GM12878 (cell line): ENCODE results near the gene OR1N1. TPM values are rescaled to one million over a fixed set of nuclear protein-coding genes. Genes with fewer than 3 reads are reported as not detected.

Experiments
- ATAC-seq: fragments of 200-7000 bp; cut with Tn5 transposase; 3 replicates; pipeline ENCODE4 v1.9.1; 2020; ENCODE audit warnings: mild to moderate bottlenecking, moderate library complexity
- BruUV-seq: library from RNA; stranded (reverse); fragments of 400-500 nt; replicated peaks from 2 replicates; lab custom pipeline; 2021; lab: Mats Ljungman, UMichigan
- CTCF ChIA-PET: fragments of 300-600 bp; sonication (Branson Sonifier 250); formaldehyde crosslinking; extraction: SDS; loops from one replicate; lab custom pipeline; 2021; ENCODE audit warnings: inconsistent platforms; lab: Yijun Ruan, JAX
- POLR2A ChIA-PET: fragments of 350-600 bp; formaldehyde crosslinking; extraction: SDS; loops from one replicate; lab custom pipeline; 2021; ENCODE audit warnings: inconsistent platforms; lab: Charles Lee
- RAD21 ChIA-PET: fragments of 300-600 bp; sonication (Branson Sonifier 250); formaldehyde crosslinking; loops from one replicate; lab custom pipeline; 2023; ENCODE audit warnings: antibody characterized with exemption; ENCODE audit not compliant: unreplicated experiment; lab: Charles Lee
- SMC1A ChIA-PET: fragments of 300-600 bp; sonication (Branson Sonifier 250); formaldehyde crosslinking; loops from one replicate; lab custom pipeline; 2023; ENCODE audit not compliant: unreplicated experiment, uncharacterized antibody; lab: Charles Lee
- DNase-seq: peaks from one replicate; pipeline ENCODE4 v3.0.0-alpha.2; 2011; ENCODE audit warnings: low read depth, low spot score
- FAIRE-seq: peaks from 3 replicates; lab custom pipeline; 2011; peaks lifted over from hg19 to GRCh38; lab: Jason Lieb, UNC
- H2AFZ ChIP-seq: 2 replicates; pipeline ENCODE4 v1.6.0; 2011; ENCODE audit warnings: low read depth, low read length, control low read depth; ENCODE audit not compliant: control insufficient read depth
- H3K27ac ChIP-seq: 2 replicates; pipeline ENCODE4 v1.5.1; 2011; ENCODE audit warnings: control low read depth; ENCODE audit not compliant: control insufficient read depth, insufficient read depth
- H3K27me3 ChIP-seq, 2 experiments: replicated peaks in 1 of 2; 2 replicates each; pipeline versions ENCODE4 v1.6.0 to v1.6.1; 2011; ENCODE audit warnings: low read length in 1 of 2; ENCODE audit not compliant: control insufficient read depth in 2 of 2, insufficient read depth in 2 of 2
- H3K36me3 ChIP-seq, 2 experiments: 2 replicates each; pipeline ENCODE4 v1.5.1; 2011; ENCODE audit warnings: low read length in 1 of 2; ENCODE audit not compliant: control insufficient read depth in 2 of 2, insufficient read depth in 2 of 2
- H3K4me1 ChIP-seq: 2 replicates; pipeline ENCODE4 v1.6.1; 2011; ENCODE audit warnings: mild to moderate bottlenecking, low read length, moderate library complexity, mixed read lengths; ENCODE audit not compliant: control insufficient read depth, insufficient read depth
- H3K4me2 ChIP-seq: 2 replicates; pipeline ENCODE4 v1.6.0; 2011; ENCODE audit warnings: control low read depth; ENCODE audit not compliant: control insufficient read depth, insufficient read depth
- H3K4me3 ChIP-seq: fragments of 200-600 bp; sonication (generic); 2 replicates; pipeline ENCODE4 v1.5.1; 2016
- H3K79me2 ChIP-seq: 2 replicates; pipeline ENCODE4 v1.6.0; 2011; ENCODE audit warnings: low read length; ENCODE audit not compliant: control insufficient read depth, insufficient read depth
- H3K9ac ChIP-seq: 2 replicates; pipeline ENCODE4 v1.8.0; 2011; ENCODE audit warnings: low read length, control low read depth, mixed read lengths; ENCODE audit not compliant: control insufficient read depth, insufficient read depth
- H3K9me3 ChIP-seq: replicated peaks from 3 replicates; pipeline ENCODE4 v1.5.1; 2011; ENCODE audit warnings: mild to moderate bottlenecking, low read length; ENCODE audit not compliant: control insufficient read depth, insufficient read depth
- H4K20me1 ChIP-seq: 2 replicates; pipeline ENCODE4 v1.6.0; 2011; ENCODE audit not compliant: control insufficient read depth, insufficient read depth
- ATF3 ChIP-seq: IDR thresholded peaks from 2 replicates; pipeline ENCODE4 v1.6.1; 2011; ENCODE audit warnings: low read depth, mild to moderate bottlenecking, low read length, moderate library complexity, borderline replicate concordance; ENCODE audit errors: extremely low read depth
- BHLHE40 ChIP-seq, 2 experiments: fragments of 450-650 bp in 1 of 2; IDR thresholded peaks; 2 replicates each; pipeline ENCODE4 v1.6.1; 2011 to 2017; ENCODE audit warnings: low read depth in 2 of 2, borderline replicate concordance in 1 of 2, improper control_type of control experiment in 1 of 2, low read length in 1 of 2, mild to moderate bottlenecking in 1 of 2
- CBX3 ChIP-seq: fragments of 200-600 bp; sonication (generic); IDR thresholded peaks from 2 replicates; pipeline ENCODE4 v1.6.1; 2016; ENCODE audit warnings: low read depth, borderline replicate concordance
- CHD4 ChIP-seq: fragments of 200-600 bp; sonication (generic); IDR thresholded peaks from 2 replicates; pipeline ENCODE4 v1.6.1; 2016; ENCODE audit warnings: mild to moderate bottlenecking
- EP300 ChIP-seq, 2 experiments: fragments of 150-350 bp in 1 of 2; IDR thresholded peaks; 2 replicates each; pipeline ENCODE4 v1.6.1; 2011 to 2012; ENCODE audit warnings: low read depth in 2 of 2, low read length in 2 of 2, borderline replicate concordance in 1 of 2, improper control_type of control experiment in 1 of 2, inconsistent platforms in 1 of 2; ENCODE audit not compliant: control insufficient read depth in 1 of 2
- FOXM1 ChIP-seq: IDR thresholded peaks from 2 replicates; pipeline ENCODE4 v1.6.1; 2012; ENCODE audit warnings: low read depth, mild to moderate bottlenecking, inconsistent platforms, low read length, moderate library complexity
- HCFC1 ChIP-seq: fragments of 150-350 bp; IDR thresholded peaks from 2 replicates; pipeline ENCODE4 v1.6.1; 2014; ENCODE audit warnings: low read length
- JUNB ChIP-seq: IDR thresholded peaks from 2 replicates; pipeline ENCODE4 v1.6.1; 2016; ENCODE audit warnings: antibody characterized with exemption, mild to moderate bottlenecking
- LARP7 ChIP-seq: fragments of 450-650 bp; IDR thresholded peaks from 2 replicates; pipeline ENCODE4 v1.6.1; 2017; ENCODE audit warnings: mild to moderate bottlenecking
- MXI1 ChIP-seq: fragments of 150-350 bp; IDR thresholded peaks from 2 replicates; pipeline ENCODE4 v1.6.1; 2011; ENCODE audit warnings: low read depth, mild to moderate bottlenecking, inconsistent platforms, low read length, improper control_type of control experiment
- RAD51 ChIP-seq: fragments of 450-650 bp; IDR thresholded peaks from 2 replicates; pipeline ENCODE4 v1.6.1; 2016; ENCODE audit warnings: moderate library complexity, mild to moderate bottlenecking, inconsistent platforms
- RUNX3 ChIP-seq: IDR thresholded peaks from 2 replicates; pipeline ENCODE4 v1.6.1; 2012; ENCODE audit warnings: low read length, inconsistent platforms
- SIX5 ChIP-seq: IDR thresholded peaks from 2 replicates; pipeline ENCODE4 v1.6.1; 2011; ENCODE audit warnings: mild to moderate bottlenecking, low read depth, low read length, moderate library complexity; ENCODE audit not compliant: severe bottlenecking
- SREBF1 ChIP-seq: IDR thresholded peaks from 2 replicates; pipeline ENCODE4 v1.6.1; 2012; ENCODE audit warnings: mild to moderate bottlenecking, low read length
- STAT1 ChIP-seq: fragments of 450-650 bp; conservative IDR thresholded peaks from 2 replicates; pipeline ENCODE4 v1.6.1; 2014; ENCODE audit warnings: antibody characterized with exemption, mild to moderate bottlenecking
- ZBTB40 ChIP-seq: fragments of 450-650 bp; IDR thresholded peaks from 2 replicates; pipeline ENCODE4 v1.6.1; 2016; ENCODE audit warnings: mild to moderate bottlenecking, moderate library complexity, borderline replicate concordance
- ZNF217 ChIP-seq: fragments of 450-650 bp; IDR thresholded peaks from 2 replicates; pipeline ENCODE4 v1.6.1; 2017; ENCODE audit warnings: antibody characterized with exemption, mild to moderate bottlenecking
- ZNF384 ChIP-seq: IDR thresholded peaks from 2 replicates; pipeline ENCODE4 v1.6.1; 2012; ENCODE audit warnings: low read depth, mild to moderate bottlenecking, low read length, improper control_type of control experiment, borderline replicate concordance
- WGBS: methylation state at CpG from one replicate; pipeline ENCODE4 v1.1.6; 2016; ENCODE audit warnings: low lambda C conversion rate; ENCODE audit not compliant: insufficient replicate concordance, insufficient coverage; ENCODE audit errors: missing lambda C conversion rate; 5-methylcytosine and 5-hydroxymethylcytosine counted together
- in situ Hi-C: fragments of 300-500 bp; cut with MboI; formaldehyde crosslinking; loops from 9 replicates; pipeline ENCODE4 v1.14.3; 2018; ENCODE audit warnings: mixed read lengths
- intact Hi-C: fragments of 100-400 bp; cut with micrococcal nuclease; formaldehyde crosslinking; loops from one replicate; pipeline ENCODE4 v1.14.2; 2022; ENCODE audit not compliant: unreplicated experiment
- polyA plus RNA-seq, 11 experiments: library from polyadenylated mRNA; depleted of rRNA in 4 of 11; unstranded in 6 of 11; stranded (reverse) in 5 of 11; fragments of >200 nt; fragmentation: Nextera tagmentation in 4 of 11; fragmentation: Illumina TruSeq in 1 of 11; extraction: Ambion mirVana in 4 of 11; extraction: Trizol in 1 of 11; gene quantifications; 1 replicate in 1 of 11; 2 replicates in 10 of 11; pipeline versions ENCODE4 v1.2.1 to v1.2.3, GENCODE V29; 2011 to 2016; ENCODE audit warnings: inconsistent platforms in 2 of 11, missing spikeins in 2 of 11, low read depth in 1 of 11
- total RNA-seq, 4 experiments: library from RNA; depleted of rRNA in 3 of 4; stranded (reverse); fragments of >200 nt in 3 of 4; fragmentation: Illumina TruSeq in 1 of 4; extraction: Trizol in 1 of 4; gene quantifications; 2 replicates each; pipeline versions ENCODE4 v1.2.1 to v1.2.3, GENCODE V29; 2013 to 2021

Gene OR1N1
- total and polyA plus RNA-seq, 10 of the 15 experiments (the other 5 are each of a cell fraction or from before 2014, with no cell fraction given), result not detected

GRCh38 chr9:122519376-122519775 lies 7.7 kb downstream of the OR1N1 start:
- Histone ChIP-seq H2AFZ (no peak overlapping the region), H4K20me1 (no peaks in the 10 kb centered on the region), H3K79me2 (no peaks in the 10 kb centered on the region), H3K4me3 (no peak overlapping the region), H3K4me1 (no peaks in the 10 kb centered on the region), H3K27ac (no peak overlapping the region)
- 77% methylated on average over 3 of the region's 3 CpGs for WGBS
- in situ Hi-C loops, result no loop called here
- FAIRE-seq, result no peak
- intact Hi-C loops, result no loop called here
- RAD21 ChIA-PET, result no interaction called here
- BruUV-seq, result no TSS peak
- no peak for DNase-seq
- SMC1A ChIA-PET, result interaction anchor here (2.0 kb wide), 1 partner anchor 21 kb away, joined by 5 read pairs; no protein-coding TSS in a partner anchor
- no peak for ATAC-seq
- TF ChIP-seq EP300 (IDR thresholded peaks at IDR 0.05; ENCODE audit: borderline replicate concordance in 1 of 2, control insufficient read depth in 1 of 2, low read depth in 2 of 2, low read length in 2 of 2) (no peak), ZBTB40 (no peak), ATF3 (no peak), ZNF217 (no peak), BHLHE40 (IDR thresholded peaks at IDR 0.05; ENCODE audit: borderline replicate concordance in 1 of 2, low read depth in 2 of 2, low read length in 1 of 2) (no peak), CBX3 (no peak), HCFC1 (no peak), ZNF384 (no peak), MXI1 (no peak), RAD51 (no peak), CHD4 (no peak), SREBF1 (no peak), LARP7 (no peak), JUNB (no peak), RUNX3 (no peak), STAT1 (no peak), FOXM1 (no peak), SIX5 (no peak)
- TF ChIP-seq, all 136 proteins: peak for 0
- no peaks in the 10 kb centered on the region for H3K36me3 ChIP-seq
- ChIA-PET CTCF (no interaction called here), POLR2A (no interaction called here)
- H3K9ac ChIP-seq, result no peak overlapping the region
- H3K27me3 ChIP-seq, result no peaks in the 10 kb centered on the region
- H3K9me3 ChIP-seq, result no peaks in the 10 kb centered on the region
- H3K4me2 ChIP-seq, result no peak overlapping the region
